Astrocyte of the hippocampus (primary cell): Measurements from ENCODE around the gene DDC.
"Not testable (repeated sequence)": the region's sequence is repeated elsewhere in the genome, so short reads cannot be mapped to it uniquely, and the experiment has no call there.

Experiments
- DNase-seq: peaks from one replicate; pipeline ENCODE4 v3.0.0; 2011; ENCODE audit warnings: low read depth, low spot score

DDC gene

GRCh38 chr7:50458651-50459050 is 106.6 kb downstream of the DDC start:
- DNase-seq: not testable (repeated sequence)

- DNase-seq: no peak
Observed at GRCh38 chr7:50456371-50457123, 108.7 kb downstream of the DDC start.

- DNase-seq: no peak
Observed at GRCh38 chr7:50455658-50456057, 109.5 kb downstream of the DDC start.

- DNase-seq: no peak
Observed at GRCh38 chr7:50454968-50455367, 110.2 kb downstream of the DDC start.

GRCh38 chr7:50450590-50451032 is 114.6 kb downstream of the DDC start:
- DNase-seq: peak; percentile 14

GRCh38 chr7:50449881-50450589 is 115.2 kb downstream of the DDC start, which contains the start of gene FIGNL1:
TSS of gene FIGNL1 (minus strand) at chr7:50450350. CDS start at chr7:50447287, 3,063 bp downstream.
- DNase-seq: peak; percentile 90

GRCh38 chr7:50449501-50449880 is 115.7 kb downstream of the DDC start:
- no peak for DNase-seq

GRCh38 chr7:50448823-50449222 is 116.4 kb downstream of the DDC start:
- DNase-seq: no peak

GRCh38 chr7:50446542-50446960 is 118.7 kb downstream of the DDC start:
- DNase-seq: peak; percentile 89

GRCh38 chr7:50436133-50436806 is 128.9 kb downstream of the DDC start:
- peak; percentile 68 for DNase-seq

GRCh38 chr7:50431722-50432305 is 133.4 kb downstream of the DDC start:
- no peak for DNase-seq

- no peak for DNase-seq
Observed at GRCh38 chr7:50431316-50431715, 133.9 kb downstream of the DDC start.

GRCh38 chr7:50428911-50429310 is 136.3 kb downstream of the DDC start:
- DNase-seq: no peak

GRCh38 chr7:50427518-50427917 is 137.7 kb downstream of the DDC start:
- no peak for DNase-seq

GRCh38 chr7:50426280-50427045 is 138.7 kb downstream of the DDC start:
- no peak for DNase-seq

- DNase-seq: no peak
Observed at GRCh38 chr7:50425318-50425717, 139.9 kb downstream of the DDC start.

- no peak for DNase-seq
Observed at GRCh38 chr7:50423860-50424259, 141.3 kb downstream of the DDC start.

GRCh38 chr7:50422858-50423257 is 142.3 kb downstream of the DDC start:
- DNase-seq: no peak

- DNase-seq: no peak
Observed at GRCh38 chr7:50421043-50421442, 144.2 kb downstream of the DDC start.

GRCh38 chr7:50418526-50419290 is 146.5 kb downstream of the DDC start:
- no peak for DNase-seq
